ENCODE data around the gene SERPINA12.

SERPINA12 gene

DNA sequence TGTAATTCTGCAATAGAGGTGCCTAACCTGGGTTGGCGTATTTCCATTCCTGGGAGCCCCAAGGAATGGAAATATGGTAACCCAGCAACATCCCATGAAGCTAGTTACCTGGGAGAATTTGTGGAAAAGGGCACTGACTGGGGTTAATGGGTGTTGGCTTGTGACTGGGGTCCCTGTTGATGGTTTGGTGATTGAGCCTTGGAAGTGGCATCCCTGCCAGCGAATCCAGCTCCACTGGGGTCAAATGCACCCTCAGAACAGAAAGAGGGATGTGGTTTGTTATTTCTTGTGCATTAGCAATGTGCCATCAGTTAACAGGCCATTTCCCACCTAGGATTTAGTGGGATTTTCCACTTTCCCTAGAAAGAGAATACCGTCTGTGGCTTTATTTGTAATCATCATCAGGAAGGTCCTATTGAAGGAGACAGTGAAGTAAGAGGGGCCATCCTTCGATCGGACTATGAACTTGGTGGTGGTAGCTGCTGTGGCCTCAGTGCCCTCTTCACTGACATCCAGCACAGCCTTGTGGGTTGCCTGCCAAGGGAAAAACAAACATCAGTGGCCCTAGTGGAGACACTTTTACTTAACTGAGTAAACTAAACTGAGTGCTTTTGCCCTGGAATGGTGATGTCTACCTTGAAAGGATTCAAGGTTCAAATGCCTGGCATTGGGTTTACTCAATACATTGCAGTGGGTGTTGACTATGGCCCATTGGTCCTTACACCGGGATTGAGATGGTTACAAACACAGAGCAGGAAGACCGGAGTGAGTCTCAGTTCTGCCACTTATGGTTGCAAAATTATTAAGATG lies 46.3 kb downstream of the SERPINA12 start:
- no peak for DNase-seq

DNA sequence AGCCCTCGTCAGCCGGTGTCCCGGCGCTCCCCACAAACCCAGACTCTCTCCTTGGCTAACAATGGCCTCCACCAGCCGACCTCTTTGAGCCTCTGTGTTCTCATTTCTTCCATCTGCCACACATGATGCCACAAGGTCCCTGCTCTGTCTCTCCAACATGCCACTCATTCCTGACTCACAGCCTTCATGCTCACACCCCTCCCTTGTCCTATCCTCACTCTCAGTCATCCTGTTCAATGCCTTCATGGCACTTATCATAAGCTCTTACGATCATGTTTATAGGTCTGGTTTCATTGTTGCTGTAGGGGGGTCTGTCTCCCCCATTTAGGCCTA lies 47.1 kb downstream of the SERPINA12 start:
- DNase-seq, result no peak

DNA sequence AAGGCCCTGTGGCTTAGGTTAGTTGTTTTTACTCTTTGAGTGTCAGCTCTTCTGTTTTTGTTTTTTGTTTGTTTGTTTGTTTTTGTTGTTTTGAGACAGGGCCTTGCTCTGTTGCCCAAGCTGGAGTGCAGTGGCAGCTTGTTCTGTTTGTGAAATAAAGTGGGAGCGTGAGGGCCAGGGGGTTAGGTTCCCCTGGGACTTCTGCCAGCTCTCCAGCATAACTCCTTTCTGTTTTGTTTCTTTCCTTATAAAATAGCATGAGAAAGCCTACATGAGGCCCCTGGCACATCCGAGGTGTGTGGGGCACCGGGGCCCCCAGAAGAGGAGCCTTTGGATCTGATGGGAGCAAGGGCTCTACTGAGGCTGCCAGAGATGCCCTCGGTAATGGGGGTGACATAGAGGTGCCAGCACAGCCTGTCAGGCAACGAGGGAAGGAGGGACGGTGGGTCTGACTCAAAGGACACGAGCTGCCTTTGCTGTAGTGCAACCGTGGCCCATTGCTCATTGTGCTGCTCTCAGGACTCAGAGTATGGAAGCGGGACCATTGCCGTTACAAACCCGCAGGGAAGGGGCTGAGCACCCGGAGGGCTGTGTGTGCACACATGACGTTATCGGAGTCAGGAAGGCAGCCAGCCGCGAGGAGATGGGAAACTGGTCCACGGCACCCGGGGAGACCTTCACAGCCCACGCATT lies 47.6 kb downstream of the SERPINA12 start:
- no peak for DNase-seq

DNA sequence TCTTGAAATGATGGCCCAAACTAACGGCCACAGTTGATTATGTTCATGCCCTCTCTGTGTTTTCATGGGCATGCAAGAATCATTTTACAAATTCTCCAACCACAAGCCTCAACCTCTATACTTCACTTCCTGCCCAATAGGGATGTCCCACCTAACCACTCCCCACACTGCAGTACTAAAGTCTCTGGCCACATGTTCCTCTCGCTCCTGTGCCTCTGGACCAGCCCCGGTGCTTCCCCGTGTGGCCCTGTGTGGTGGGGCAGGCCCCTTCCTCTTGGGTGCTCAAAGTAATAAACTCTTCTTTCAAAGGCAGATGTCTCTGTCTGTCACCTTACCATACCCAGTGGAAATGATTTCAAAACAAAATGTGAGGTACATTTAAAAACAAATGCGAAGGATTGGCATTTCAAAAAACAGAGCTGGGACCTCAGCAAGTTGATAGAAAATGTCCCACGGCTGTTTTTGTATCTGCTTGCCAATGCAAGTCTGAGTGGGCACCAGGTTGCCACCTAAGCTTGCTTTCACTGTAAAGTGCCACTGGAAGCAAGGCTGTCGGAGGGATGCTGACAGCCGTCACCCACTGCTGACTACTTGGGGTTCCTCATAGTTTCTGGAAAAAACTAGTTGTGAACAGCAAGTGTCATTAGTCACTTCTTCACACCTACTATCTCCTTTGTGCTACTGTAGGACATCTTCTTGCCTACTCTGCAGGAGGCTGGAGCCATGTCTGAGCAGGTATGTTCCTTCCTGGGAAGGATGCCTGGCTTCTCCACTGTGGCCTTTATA lies 48.4 kb downstream of the SERPINA12 start:
- no peak for DNase-seq

DNA sequence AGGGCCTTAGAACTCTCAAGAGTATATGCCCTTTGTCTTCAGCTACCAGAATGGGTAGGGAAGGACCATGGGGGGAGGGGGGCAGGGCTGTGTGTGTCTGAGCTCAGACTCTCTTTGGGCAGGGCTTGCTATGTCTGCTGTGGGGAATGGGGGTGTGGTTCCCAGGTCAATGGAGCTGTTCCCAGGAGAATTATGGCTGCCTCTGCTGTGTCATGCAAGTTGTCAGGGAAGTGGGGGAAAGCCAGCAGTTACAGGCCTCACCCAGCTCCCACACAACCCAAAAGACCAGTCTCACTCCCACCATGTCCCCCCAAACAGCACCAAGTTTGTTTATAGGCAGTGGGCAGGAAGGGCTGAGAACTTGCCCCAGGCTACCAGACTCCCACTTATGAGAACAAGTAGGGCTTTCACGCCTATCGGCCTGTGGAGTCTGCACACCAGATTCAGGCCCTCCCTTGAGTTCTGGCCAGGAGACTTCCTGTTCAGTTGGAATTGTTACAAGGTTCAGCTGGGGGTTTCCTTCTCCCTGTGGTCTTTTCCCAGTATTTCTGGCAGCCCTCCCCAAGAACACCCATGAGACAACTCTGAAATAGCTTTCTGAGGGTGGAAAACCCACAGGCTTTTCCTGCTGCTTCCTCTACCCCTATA lies 50.6 kb downstream of the SERPINA12 start:
- DNase-seq, result no peak

DNA sequence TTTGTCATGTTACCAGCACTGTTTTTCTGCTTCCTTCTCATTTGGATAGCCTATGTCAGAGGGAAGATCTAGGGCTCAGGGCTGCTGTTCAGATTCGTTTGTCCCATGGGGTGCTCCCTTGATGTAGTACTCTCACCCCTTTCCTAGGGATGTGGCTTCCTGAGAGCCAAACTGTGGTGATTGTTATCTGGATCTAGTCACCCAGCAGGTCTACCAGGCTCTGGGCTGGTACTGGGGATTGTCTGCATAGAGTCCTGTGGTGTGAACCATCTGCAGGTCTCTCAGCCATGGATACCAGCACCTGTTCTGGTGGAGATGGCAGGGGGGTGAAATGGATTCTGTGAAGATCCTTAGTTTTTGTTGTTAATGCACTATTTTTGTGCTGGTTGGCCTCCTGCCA lies 51.2 kb downstream of the SERPINA12 start:
- DNase-seq, result no peak

DNA sequence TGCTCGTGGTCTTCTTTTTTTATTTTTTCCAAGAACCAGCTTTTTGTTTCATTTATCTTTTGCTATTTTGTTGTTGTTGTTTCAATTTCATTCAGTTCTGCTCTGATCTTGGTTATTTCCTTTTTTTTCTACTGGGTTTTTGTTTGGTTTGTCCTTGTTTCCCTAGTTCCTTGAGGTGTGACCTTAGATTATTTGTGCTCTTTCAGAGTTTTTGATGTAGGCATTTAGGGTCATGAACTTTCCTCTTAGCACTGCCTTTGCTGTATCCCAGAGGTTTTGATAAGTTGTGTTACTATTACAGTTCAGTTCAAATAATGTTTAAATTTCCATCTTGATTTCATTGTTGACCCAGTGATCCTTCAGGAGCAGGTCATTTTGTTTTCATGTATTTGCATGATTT lies 53.3 kb downstream of the SERPINA12 start:
- DNase-seq, result no peak

DNA sequence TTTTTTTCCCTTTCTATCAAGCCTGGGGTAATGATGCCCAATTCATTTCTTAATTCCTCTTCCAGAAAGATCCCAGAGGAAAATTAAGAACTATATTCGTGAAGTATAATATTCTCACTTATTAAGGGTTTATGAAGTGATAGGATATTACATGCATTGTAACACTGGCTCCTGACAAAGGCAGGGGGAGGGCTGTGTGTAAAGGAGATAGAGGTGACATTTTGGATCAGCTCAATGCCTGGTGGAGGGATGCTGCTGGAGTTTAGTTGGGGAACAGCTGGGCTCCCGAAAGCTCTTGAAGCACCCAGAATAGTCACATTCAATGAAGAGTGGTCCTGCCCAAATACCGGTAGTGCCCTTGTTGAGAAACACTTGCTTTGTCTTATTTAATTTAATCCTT lies 57.4 kb downstream of the SERPINA12 start:
- DNase-seq, result no peak

DNA sequence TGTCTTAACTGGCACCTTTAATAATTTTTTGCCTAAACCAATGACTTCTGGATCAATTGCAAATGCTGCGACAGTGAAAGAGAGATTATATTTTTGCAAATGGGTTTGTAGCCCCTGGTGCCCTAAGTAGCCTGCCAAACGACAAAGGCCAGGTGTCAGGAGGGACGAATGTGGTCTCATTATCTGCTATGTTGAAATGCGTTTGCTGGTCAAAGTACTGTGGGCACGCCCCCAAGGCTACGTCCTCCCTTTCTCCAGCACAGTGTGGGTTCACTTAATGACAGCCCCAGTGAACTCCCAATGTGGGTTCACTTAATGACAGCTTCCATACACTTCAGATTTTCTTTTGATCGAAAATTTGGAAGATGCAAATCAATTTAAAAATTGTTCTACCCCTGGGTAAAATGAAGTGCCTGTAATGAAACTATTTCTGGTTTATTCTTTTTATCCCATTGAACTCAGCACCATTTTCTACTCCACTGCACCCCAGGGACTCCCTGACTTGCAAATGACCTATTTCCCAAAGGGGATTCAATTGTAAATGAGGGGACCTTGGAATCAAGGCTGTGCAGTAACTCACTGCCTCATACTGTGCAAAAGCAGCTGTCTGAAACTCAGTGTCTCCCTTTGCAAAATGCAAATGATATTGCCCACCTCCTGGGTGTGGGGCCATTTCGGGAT lies 58.0 kb downstream of the SERPINA12 start:
- DNase-seq, result no peak

DNA sequence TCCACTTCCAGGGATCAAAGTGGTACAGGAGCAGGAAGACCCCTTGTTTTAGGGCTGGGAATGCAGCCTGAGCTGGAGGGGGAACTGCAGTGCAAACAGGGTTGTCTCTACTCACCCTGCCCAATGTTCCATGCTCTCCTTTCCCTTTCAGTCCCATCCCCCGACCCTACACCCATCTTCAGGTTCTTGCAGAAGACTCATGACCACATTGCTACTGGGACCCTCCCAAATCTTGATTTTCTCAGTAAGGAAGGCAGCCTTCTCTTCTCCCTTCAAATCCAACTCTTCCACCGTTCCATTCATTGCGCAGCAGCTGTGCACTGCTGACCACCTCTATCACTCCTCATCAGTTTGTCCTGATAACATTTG lies 58.6 kb downstream of the SERPINA12 start:
- no peak for DNase-seq

DNA sequence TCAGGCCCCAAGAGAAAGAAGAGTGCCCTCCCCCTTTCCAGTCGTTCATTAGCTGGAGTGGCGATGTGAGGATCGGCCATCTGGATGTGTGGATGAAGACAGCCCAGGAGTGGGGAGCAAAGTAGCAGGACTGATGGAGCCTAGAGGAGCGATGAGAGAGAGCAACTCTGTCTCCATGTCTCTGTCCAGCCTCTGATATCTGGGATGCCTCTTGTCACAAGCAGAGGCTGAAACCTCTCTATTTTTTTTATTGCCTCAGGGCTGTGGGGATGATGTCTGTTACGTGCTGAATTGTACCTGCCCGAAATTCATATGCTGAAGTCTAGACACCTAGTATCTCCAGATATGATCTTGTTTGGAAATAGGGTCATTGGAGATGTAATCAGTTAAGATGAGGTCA lies 59.3 kb downstream of the SERPINA12 start:
- no peak for DNase-seq

DNA sequence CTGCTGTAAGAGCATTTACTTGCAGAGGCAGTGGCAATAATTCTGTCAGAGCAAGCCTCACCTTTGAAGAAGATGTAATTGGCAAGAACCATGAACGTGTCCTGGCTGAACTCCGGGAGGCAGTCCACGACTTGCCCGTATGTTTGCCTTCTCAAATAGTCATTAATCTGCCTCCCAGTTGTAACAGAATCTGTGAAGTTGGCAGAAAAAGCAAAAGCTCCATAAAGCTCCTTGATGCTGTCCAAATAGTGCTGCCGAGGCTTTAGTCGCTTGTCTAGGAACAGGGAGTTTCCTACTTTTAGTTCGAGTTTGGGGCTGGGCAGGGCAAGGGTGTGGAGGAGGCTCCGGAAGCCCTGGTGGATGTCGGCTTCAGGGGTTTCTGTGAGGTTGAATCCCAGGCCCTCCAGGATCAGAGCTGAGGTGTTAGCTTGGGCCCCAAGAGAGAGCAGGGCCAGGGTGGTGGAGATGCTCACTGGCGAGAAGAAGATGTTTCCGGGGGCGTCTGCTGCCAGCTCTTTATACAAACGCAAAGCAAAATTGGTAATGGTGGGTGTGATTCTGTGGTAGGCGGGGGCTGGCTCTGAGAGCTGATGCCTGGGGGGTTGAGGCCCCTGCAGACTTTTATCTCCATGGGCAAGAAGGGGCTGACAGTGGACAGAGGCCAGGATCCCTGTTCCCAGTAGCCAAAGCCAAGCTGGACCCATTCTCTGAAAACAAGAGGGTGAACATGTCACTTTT lies 61.0 kb downstream of the SERPINA12 start:
- DNase-seq, result no peak

DNA sequence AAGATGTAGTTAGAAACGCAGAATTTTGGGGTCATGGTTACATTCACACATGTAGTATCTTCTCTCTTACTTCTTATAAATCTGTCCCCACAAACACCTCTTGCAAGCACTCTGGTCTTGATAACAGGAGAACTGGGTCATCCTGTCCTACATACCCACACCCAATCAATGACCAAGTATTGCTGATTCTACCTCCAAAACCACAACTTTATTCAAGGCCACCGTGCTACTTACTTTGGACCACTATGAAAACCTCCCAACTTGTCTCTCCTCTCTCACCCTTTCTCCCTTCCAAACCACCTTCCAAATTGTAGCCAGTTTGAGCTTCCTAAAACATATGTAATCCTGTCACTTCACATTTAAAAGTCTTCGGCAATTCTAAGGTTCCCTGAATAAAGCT lies 62.1 kb downstream of the SERPINA12 start:
- no peak for DNase-seq

DNA sequence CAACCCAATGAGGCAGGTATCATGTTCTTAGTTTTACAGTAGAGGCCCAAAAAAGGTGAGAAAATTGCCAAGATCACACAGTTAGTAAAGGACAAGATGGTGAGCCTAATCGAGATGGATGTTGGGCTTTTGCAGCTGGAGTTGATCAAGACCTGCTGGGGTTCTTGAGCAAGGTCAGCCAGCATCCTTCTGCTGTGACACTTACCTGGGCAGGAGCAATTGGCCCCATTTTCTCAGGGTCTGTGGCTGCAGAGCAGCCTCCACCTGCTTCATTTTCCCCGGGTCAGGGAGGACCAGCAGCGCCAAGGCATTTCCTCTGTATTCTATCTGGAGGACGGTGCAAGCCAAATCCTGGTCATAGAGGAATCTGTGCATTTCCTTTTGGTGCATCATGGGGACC lies 63.1 kb downstream of the SERPINA12 start:
- no peak for DNase-seq

DNA sequence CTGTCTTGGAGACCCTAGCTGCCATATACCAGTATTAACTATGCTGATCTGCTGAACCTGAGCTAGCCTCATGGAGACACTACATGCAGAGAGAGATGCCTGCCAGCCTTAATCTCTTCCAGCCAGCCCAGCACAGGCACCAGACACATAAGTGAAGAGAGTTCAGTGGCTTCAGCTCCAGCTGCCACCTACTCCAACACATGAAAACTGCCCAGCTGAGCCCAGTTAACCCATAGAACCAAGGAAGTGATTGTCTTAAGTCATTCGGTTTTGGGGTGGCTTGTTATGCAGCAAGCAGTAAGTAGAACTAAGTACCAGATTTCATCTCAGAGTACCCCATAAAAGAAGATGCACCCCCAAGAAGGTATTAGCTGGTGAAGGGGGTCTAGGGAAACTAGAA lies 64.3 kb downstream of the SERPINA12 start:
- DNase-seq, result no peak

DNA sequence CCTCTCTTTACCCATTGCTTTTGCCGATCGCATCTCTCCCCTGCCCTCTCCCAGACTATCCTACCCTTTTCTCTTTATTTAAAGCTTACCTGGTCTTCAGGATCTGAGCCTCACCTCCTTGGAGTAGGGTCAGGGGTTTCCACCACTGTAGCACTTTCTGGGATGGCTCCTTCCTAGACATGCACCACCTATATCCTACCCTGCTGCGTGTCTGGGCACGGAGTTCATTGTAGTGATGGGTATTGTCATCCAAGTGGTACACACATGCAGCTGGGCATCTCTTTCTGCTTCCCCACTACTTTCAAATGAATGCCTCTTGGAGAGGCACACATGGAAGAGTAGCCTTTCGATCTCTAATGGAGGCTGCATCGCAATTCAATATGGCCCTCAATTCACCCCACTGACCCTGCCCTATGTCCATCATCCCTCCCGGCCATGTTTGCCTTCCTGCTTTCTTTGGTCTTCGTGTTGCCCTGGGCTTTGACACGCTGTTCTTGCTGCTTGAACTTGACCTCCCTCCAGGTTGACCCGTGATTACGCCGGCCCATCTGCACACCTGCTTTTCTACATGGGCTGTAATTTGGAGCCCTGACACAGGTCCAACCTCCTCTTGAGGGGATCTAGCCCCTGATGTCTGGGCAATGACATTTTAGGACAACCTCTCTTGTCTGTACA lies 67.6 kb downstream of the SERPINA12 start:
- no peak for DNase-seq

DNA sequence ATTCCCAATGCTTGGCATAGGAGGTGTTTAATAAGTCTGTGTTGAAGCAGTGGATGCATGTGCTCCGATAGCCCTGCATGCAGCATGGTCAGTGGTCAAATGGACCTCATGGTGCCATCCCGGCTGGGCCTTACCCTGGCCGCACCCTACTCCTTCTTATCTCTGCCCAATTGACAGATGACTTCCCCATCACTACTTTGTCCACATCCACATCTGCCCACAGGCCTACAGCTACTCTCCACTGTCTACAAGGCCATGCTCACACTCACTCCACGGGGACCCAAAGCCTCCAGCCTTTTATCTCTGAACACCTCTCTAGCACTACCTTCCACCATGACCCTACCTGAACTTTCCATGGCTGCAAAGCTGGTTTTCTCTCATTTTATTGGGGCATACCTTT lies 68.1 kb downstream of the SERPINA12 start:
- DNase-seq, result no peak

DNA sequence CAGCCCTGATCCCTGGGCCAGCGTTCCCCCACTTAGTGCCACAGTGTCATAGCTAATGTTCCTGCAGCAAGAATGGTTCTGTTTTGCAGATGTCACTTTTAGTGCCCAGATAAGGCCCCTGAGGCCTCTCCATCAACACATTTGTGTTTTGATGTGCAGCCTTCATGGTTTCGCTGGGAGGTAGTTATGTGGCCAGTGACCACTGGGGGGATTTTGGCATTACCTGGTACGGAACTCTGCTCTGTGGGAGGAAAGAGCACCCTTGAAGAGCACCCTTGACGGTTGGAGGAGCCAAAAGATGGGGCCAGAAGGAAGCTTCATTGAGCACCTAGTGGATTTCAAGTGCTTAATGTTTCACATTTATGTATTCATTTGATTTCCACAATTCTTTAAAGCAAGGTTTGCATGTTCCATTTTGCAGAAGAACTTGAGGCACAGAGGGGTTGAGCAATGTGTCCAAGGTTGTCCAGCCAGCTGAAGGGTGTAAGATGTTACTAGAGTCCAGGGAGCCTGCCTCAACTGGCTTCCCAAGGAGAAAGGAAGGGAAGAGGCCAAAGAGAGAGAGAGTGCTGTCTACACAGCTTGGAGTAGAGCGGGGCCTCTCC lies 69.7 kb downstream of the SERPINA12 start:
- no peak for DNase-seq
